ENCODE results near the gene TRPM7.
"Not testable (repeated sequence)": the region's sequence is repeated elsewhere in the genome, so short reads cannot be mapped to it uniquely, and the experiment has no call there.

The TRPM7 gene

DNA sequence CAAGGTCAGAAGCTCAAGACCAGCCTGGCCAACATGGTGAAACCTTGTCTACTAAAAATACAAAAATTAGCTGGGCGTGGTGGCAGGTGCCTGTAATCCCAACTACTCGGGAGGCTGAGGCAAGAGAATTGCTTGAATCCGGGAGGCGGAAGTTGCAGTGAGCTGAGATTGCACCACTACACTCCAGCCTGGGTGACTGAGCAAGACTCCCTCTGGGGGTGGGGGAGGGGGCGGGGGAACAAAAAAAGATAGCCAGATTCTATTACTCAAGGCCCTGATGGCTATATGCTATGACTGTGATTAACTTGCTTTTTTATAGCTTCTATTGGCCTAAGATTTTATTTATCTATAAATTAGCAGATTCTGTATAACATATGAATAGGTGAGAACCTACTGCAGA, 112.8 kb downstream of the TRPM7 start:
- not testable (repeated sequence) for DNase-seq (ENCODE audit: low read depth in 3 of 3, low spot score in 1 of 3)

DNA sequence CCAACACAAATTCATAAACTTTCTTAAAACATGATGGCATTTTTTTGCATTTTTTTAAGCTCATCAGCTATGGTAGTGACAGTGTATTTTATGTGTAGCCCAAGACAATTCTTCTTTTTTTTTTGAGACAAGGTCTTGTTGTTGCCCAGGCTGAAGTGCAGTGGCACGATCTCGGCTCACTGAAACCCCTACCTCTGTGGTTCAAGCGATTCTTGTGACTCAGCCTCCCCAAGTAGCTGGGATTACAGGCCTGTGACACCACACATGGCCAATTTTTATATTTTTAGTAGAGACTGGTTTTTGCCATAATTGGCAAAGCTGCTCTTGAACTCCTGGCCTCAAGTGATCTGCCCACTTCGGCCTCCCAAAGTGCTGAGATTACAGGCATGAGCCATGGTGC, 122.8 kb downstream of the TRPM7 start:
- no peak for DNase-seq (ENCODE audit: low read depth in 3 of 3, low spot score in 1 of 3)

DNA sequence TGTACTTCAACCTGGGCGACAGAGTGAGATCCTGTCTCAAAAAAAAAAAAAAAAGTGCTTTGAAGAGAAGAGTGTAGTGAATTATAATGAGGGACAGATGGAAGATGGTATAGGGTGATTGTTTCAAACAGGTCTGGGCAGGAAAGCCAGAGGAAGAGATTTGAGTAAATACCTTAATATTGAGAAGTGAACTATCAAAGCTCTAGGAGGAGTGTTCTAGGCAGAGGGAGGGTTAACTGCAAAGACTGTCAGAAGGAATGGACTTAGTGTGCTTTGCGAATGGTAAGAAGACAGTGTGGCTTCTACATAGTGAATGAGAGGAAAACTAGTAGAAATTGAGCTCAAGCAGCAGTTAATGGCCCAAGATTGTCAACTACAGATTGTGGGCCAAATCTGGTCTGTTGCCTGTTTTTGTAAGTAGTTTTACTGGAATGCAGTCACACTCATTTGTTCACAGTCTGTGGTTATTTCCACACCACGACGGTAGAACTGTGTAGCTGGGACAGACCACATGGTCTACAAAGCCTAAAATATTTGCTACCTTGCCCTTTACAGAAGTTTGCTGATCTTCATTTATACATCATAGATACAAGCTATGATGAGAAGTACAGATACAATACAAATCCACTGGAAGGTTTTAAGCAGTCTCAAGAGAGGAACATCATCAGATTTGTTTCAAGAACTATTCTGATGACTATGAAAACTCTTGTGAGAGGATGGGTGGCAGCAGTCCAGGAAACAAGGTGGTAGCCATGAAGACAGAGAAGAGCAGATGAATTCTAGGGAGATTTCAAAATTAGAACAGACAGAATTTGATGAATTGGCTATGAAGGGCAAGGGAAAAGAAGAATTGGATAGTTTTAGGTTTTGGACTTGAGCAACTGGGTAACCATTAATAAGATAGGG, 123.6 kb downstream of the TRPM7 start:
- no peak for DNase-seq (ENCODE audit: low read depth in 3 of 3, low spot score in 1 of 3)

DNA sequence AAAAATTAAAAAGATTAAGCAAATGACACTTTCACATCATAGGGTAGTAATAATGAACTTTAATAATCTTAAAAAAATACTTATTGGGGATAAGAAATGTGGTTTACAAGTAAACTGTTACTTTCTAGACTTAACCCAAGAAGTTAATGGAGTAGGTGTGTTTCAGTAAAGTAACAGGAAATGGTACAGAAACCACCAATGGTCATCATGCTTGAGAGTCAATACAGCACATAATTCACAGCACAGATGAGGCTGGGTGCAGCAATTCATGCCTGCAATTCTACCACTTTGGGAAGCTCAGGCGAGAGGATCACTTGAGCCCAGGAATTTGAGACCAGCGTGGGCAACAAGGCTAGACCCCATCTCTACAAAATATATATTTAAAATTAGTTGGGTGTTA, 128.6 kb downstream of the TRPM7 start:
- no peak for DNase-seq (ENCODE audit: low read depth in 3 of 3, low spot score in 1 of 3)

DNA sequence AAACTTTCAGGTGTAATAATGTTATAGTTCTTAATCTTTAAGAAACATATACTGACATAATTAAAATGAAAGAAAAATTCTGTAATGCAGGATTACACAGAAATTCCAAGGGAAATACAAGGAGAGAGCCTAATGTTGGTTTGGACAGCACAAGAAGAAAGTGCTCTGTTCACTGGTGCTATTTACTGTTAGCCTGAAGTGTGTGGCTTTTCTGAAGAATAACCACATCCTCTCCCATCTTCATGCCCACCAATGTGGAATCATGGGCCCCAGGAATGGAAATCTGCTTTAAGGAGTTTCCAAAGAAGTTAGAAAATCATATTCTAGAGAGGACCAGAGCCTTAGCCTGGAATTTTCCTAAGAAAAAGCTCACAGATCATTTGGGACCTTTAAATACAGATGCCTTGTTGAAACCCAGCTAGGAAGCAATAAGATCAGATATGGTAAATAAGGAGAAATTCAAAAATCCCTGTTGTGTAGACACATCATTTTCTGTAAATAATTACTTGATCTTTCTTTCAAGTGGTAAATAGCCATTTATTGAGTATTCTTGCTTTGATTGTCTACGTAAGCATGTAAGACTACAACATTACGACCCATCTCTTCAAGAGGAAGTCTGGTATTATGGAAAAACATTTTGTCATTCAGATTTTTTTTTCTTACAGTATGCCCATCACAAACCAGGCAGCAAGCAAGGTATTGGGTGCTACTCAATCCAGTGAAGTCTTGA, 129.8 kb downstream of the TRPM7 start:
- DNase-seq (ENCODE audit: low read depth in 3 of 3, low spot score in 1 of 3) = no peak

DNA sequence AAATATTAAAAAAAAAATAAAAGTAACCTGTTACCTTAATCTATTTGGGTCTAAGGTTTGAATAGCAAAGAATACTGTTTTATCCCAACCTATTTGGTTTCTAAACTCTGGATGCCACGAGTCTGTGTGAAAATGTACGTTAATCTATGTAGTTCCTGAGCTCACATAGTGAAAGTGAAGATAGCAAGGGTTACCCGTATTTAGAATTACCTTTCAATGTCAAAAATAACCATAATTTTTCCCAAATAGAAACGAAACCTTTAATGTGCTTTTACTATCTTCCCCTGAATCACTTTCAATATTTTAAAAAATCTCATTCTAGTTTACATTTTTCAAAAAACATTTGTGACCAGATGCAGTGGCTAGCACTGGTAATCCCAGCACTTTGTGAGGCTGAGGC, 134.4 kb downstream of the TRPM7 start:
- DNase-seq (ENCODE audit: low read depth in 3 of 3, low spot score in 1 of 3) = no peak

DNA sequence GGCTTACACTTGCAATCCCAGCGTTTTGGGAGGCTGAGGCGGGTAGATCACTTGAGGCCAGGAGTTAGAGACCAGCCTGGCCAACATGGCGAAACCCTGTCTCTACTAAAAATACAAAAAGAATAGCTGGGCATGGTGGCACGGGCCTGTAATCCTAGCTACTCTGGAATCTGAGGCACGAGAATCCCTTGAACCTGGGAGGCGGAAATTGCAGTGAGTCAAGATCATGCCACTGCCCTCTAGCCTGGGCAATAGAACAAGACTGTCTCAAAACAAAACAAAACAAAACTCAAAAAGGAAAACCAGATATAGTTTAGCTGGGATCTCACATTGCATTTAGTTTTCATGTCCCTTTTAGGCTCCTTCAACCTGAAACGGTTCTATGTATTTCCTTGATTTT, 137.3 kb downstream of the TRPM7 start:
- no peak for DNase-seq (ENCODE audit: low read depth in 3 of 3, low spot score in 1 of 3)

DNA sequence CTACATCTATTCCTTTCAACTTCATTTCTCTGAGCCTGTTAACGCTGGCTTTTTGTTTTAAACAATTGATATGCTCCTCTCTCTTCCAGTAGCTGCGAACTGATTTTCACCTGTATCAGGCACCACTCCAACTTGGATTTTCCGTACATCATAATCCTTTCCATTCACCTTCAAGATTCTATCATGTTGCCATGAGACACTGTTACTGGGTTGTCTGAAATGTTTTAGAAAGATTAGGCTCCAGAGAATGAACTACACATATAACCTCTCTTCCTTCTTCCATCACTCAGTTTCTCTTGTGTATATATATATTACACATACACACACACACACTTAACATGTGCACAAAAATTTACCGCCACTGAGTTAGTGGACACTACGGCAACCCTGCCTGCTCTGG, 140.0 kb downstream of the TRPM7 start, which contains the start of gene USP50:
TSS of gene USP50 (minus strand) at position 101 of the 400 bp plus-strand sequence. CDS start 141 bp downstream, outside the sequence.
- DNase-seq (ENCODE audit: low read depth in 3 of 3, low spot score in 1 of 3) = no peak

DNA sequence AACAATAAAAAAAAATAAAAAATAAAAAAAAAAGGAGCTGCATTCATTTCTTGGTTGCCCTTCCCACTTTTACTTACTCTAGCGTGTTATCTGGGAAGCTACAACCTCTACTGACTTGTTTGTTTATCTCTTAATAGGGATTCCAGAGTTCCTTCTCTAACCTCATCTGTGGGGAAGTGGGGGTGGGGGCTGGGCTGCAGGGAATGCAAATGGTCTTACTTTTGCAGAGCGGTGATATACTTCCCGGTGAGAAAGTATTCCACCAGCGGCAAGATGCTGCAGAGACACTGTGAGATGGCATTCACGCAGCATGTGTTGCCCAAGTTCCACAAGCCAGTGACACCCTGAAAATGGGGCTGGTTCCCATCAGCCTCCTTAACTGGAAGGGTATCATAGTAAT, 142.2 kb downstream of the TRPM7 start:
- no peak for DNase-seq (ENCODE audit: low read depth in 3 of 3, low spot score in 1 of 3)

DNA sequence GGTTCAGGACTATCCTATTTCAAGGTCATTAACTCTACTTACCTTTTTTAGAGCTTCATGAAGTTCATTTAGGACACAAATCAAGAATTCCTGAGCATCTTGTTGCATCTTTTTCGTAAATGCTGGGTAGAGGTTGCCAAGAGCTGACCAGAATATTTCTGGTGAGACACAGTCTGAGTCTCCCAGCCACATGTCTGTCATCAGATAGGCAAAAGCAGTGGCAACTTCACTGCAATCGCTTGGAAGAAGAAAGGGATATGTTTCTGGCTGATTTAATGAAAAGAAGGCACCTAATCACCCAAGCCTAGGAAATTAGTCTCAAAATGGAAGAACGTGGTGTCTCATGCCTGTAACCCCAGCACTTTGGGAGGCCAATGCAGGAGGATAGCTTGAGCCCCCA, 143.0 kb downstream of the TRPM7 start:
- DNase-seq (ENCODE audit: low read depth in 3 of 3, low spot score in 1 of 3) = no peak

DNA sequence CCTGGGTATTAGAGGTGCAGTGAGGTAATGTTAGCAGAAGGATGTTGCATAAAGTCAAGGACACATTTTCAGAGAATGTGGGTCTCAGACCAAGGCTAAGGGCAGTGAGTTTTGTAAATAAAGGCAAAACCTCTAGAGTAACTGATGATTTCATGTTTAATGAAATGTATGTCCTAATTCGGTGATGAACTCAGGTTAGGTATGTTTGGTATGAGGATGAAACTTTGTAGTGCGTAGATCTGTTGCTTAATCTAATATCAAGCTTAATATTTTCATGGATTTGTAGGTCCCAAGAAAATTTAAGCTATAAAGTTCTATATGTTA, 143.7 kb downstream of the TRPM7 start:
- DNase-seq (ENCODE audit: low read depth in 3 of 3, low spot score in 1 of 3) = no peak

DNA sequence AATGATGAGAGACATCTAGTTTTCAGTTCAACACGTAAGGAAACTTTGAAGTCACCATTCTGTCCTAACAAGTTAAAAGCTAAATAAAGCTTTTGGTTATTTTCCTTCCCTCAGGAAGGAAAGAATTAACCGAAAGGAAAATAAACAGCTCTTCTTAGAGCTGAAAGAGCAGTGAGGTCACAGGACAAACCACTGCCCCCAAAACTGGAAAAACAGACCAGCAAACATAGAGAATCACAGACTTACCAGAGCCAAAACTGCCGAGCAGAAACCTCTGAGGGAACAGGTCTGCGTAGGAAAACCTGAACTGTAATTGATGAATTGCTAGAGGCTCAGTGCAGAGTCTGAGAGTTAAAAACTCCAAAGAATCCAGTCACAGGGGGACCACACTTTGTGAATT, 154.8 kb downstream of the TRPM7 start:
- DNase-seq (ENCODE audit: low read depth in 3 of 3, low spot score in 1 of 3) = no peak

DNA sequence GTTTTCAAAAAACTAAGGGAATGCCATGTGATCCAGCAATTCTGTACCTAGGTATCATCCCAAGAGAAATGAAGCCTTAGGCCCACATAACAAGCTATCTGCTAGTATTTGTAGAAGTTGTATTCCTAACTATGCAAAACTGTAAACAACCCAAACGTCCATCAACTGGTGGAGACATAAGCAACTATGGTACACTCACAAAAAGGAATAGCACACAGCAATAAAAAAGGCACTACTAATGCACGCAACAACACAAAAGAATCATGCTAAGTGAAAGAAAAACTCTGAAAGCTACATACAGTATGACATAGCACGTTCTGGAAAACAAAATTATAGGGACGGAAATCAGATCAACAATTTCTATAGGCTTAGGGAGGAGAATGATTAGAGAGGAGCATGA, 155.4 kb downstream of the TRPM7 start:
- no peak for DNase-seq (ENCODE audit: low read depth in 3 of 3, low spot score in 1 of 3)

DNA sequence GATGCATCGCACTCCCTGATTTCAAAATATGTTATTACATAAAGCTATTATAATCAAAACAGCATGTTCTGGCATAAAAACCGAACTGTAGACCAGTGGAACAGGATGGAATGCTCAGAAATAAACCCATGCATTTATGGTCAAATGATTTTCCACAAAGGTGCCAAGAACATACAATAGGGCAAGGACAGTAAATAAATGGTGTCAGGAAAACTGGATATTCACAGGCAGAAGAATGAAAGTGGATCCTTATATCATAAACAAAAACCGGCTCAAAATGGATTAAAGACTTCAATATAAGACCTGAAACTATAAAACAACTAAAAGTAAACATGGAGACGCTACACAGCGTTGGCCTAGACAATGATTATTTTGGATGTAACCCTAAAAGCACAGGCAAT, 162.7 kb downstream of the TRPM7 start:
- no peak for DNase-seq (ENCODE audit: low read depth in 3 of 3, low spot score in 1 of 3)

DNA sequence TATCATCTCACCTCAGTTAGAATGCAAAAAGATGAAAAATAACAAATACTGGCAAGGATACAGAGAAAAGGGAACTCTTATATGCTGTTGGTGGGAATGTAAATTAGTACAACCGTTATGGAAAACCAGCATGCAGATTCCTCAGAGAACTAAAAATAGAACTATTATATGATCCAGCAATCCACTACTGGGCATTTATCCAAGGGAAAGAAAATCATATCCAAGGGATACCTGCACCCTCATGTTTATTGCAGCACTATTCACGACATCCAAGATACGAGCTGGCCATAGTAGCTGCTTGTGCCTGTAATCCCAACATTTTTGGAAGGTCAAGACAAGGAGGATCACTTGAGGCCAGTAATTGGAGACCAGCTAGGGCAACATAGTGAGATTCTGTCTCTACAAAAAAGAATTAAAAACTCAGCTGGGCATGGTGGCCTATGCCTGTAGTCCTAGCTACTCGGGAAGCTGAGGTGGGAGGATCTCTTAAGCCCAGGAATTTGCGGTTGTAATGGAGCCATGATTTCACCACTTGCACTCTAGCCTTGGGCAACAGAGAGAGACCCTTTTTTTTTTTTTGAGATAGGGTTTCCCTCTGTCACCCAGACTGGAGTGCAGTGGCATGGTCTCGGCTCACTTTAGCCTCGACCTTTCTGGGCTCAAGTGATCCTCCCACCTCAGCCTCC, 166.7 kb downstream of the TRPM7 start:
- no peak for DNase-seq (ENCODE audit: low read depth in 3 of 3, low spot score in 1 of 3)

DNA sequence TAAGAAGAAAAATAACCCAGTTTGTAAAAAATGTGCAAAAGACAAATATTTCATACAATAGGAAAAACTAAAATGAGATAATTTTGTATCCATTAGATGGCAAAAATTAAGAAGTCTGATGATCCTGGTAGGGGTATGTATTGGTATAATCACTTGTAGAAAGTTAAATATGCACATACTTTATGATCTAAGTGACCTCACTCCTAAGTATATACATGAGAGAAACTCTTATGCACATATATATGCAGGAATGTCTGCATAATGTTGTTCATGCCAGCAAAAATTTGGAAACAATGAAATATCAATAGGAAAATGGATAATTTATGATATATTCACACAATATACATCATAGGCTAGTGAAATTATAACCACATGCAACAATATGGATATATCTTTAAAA, 173.6 kb downstream of the TRPM7 start:
- no peak for DNase-seq (ENCODE audit: low read depth in 3 of 3, low spot score in 1 of 3)

Data from stimulated activated CD4-positive, alpha-beta T cell treated with anti-CD3 and anti-CD28 coated beads, TNF-alpha, amount 100 ng/mL, for 1 hour (primary cell).